ENCODE results near the gene MYO18A. TPM values are rescaled to one million over a fixed set of nuclear protein-coding genes. Genes with fewer than 3 reads are reported as not detected.

Gene MYO18A
- total RNA-seq, 1 experiment from 2014 or later, result 89.9 TPM

DNA sequence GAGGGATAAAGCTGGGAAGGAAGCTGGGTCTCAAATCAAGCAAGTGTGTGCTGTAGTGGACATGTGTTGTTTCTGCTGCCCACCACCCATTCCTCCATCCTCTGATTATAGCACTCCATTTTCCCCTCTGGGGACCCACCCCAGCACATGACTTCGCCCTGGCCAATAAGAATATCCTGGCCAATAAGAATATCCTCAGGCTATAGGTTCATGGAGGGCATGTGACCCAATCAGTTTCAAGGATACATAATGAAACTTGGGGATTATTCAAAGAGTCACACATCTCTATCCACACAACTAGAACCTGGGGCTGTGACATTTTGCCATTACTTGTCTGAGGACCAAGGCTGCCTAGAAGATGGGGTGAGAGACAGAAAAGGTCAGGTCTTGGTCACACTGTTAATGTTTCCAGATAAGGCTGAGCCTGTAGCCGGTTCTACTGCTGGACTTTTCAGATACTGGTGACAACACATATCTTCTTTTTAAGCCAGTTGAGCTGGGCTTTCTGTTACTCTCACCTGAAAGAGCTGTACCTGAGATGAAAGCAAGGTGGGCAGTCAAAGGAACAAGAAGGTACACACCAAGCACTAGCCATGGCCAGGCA, 33.7 kb downstream of the MYO18A start:
- Mint-ChIP-seq H3K36me3 (ENCODE audit: insufficient read depth, unreplicated experiment) (peaks cover 13% of the 10 kb centered on the region), H3K4me1 (ENCODE audit: low read depth, unreplicated experiment) (peaks cover 70% of the 10 kb centered on the region), H3K9me3 (ENCODE audit: low read depth, unreplicated experiment) (no peaks in the 10 kb centered on the region), H3K27ac (ENCODE audit: unreplicated experiment) (peak overlapping the region; percentile 19), H3K4me3 (ENCODE audit: low read depth, unreplicated experiment) (no peak overlapping the region), H3K27me3 (ENCODE audit: unreplicated experiment) (no peaks in the 10 kb centered on the region)
- intact Hi-C loops (cut with micrococcal nuclease; ENCODE audit: unreplicated experiment), result no loop called here
- TF ChIP-seq, protein P1, sequence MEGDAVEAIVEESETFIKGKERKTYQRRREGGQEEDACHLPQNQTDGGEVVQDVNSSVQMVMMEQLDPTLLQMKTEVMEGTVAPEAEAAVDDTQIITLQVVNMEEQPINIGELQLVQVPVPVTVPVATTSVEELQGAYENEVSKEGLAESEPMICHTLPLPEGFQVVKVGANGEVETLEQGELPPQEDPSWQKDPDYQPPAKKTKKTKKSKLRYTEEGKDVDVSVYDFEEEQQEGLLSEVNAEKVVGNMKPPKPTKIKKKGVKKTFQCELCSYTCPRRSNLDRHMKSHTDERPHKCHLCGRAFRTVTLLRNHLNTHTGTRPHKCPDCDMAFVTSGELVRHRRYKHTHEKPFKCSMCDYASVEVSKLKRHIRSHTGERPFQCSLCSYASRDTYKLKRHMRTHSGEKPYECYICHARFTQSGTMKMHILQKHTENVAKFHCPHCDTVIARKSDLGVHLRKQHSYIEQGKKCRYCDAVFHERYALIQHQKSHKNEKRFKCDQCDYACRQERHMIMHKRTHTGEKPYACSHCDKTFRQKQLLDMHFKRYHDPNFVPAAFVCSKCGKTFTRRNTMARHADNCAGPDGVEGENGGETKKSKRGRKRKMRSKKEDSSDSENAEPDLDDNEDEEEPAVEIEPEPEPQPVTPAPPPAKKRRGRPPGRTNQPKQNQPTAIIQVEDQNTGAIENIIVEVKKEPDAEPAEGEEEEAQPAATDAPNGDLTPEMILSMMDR (IDR thresholded peaks at IDR 0.05; ENCODE audit: unreplicated experiment), result no peak
- CTCF ChIA-PET, result interaction anchor here (0.6 to 8.5 kb wide), 4 partner anchors 22 to 1706 kb away, joined by 3 to 158 read pairs (median 26); partner anchors contain the start of gene MYO18A
- no TSS peak for BruUV-seq (replicated peaks)
- no peak for DNase-seq

DNA sequence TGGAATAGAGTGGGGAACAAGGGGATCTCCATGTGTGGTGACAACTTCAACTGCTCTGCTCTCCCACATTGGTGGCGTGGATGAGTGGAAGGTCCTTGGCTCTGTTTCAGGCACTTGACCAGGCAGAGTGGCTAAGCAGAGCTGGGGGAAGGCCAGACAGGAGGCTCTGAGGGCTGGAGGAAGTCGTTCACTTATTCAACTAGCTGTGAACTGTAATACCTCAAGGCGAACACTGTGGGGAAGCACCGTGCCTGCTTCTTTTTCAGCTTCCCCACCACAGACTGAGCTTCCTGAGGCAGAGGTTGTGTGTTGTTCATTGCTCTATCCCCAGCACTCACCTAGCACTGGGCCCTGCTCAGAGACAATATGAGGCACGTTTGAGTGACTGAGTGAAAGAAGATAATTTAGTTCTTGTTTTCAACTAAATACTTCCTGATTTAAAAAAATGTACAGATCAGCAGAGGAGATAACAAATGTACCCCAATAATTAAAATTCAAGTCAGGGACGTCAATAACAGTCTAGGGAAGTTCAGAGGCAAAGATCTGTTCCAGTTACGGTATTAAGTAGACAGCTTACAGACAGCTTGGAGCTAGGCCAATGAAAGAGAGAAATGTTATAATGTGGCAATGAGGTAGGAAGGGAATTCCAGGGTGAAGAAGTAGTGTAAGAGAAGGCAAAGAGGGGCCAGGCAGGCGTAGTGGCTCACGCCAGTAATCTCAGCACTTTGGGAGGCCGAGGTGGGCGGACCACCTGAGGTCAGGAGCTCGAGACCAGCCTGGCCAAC, 34.7 kb downstream of the MYO18A start:
- H3K36me3 Mint-ChIP-seq (ENCODE audit: insufficient read depth, unreplicated experiment), result peaks cover 13% of the 10 kb centered on the region

DNA sequence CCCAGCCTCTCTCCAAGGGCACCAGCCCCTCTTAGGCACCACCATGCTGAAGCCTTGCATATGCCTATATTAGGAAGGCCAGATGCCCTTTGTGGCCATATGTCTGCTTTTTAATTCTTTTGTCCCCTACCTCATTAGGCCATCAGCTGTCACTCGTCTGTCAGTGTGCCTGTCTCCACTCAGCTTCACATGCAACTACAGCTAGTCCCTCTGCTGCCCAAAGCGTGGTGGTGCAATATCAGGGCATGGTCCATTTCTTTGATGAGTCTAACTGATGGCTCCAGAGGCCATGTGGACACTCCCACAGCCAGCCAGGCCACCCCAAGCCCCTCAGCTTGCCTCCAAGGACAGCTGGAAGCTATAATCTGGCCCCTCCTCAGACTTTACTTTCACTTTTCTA, 36.3 kb downstream of the MYO18A start:
- Mint-ChIP-seq H3K4me1 (ENCODE audit: low read depth, unreplicated experiment) (peaks cover 67% of the 10 kb centered on the region), H3K36me3 (ENCODE audit: insufficient read depth, unreplicated experiment) (peaks cover 13% of the 10 kb centered on the region), H3K4me3 (ENCODE audit: low read depth, unreplicated experiment) (no peak overlapping the region), H3K27me3 (ENCODE audit: unreplicated experiment) (no peaks in the 10 kb centered on the region), H3K27ac (ENCODE audit: unreplicated experiment) (no peak overlapping the region), H3K9me3 (ENCODE audit: low read depth, unreplicated experiment) (no peaks in the 10 kb centered on the region)
- BruUV-seq (replicated peaks), result no TSS peak
- CTCF ChIA-PET, result interaction anchor here (0.6 to 3.2 kb wide), 6 partner anchors 11 to 178 kb away, joined by 3 to 30 read pairs (median 4); no protein-coding TSS in a partner anchor
- intact Hi-C loops (cut with micrococcal nuclease; ENCODE audit: unreplicated experiment), result loop anchor here (2.0 kb wide), 1 partner anchor 19 kb away; no protein-coding TSS in a partner anchor
- TF ChIP-seq, protein P1 (IDR thresholded peaks at IDR 0.05; ENCODE audit: unreplicated experiment), result peak; percentile 53
- DNase-seq, result no peak

More for the DNA sequence above, 34.7 kb downstream of the MYO18A start:
- intact Hi-C loops (cut with micrococcal nuclease; ENCODE audit: unreplicated experiment), result loop anchor here (2.0 kb wide), 1 partner anchor 21 kb away; no protein-coding TSS in a partner anchor
- peak overlapping the region; percentile 64 for H3K27ac Mint-ChIP-seq (ENCODE audit: unreplicated experiment)
- no TSS peak for BruUV-seq (replicated peaks)
- no peaks in the 10 kb centered on the region for H3K9me3 Mint-ChIP-seq (ENCODE audit: low read depth, unreplicated experiment)
- H3K4me3 Mint-ChIP-seq (ENCODE audit: low read depth, unreplicated experiment), result no peak overlapping the region
- no peaks in the 10 kb centered on the region for H3K27me3 Mint-ChIP-seq (ENCODE audit: unreplicated experiment)
- CTCF ChIA-PET, result interaction anchor here (0.6 to 8.5 kb wide), 17 partner anchors 9 to 251 kb away, joined by 3 to 158 read pairs (median 5); partner anchors contain the start of gene MYO18A
- TF ChIP-seq, protein P1 (IDR thresholded peaks at IDR 0.05; ENCODE audit: unreplicated experiment), result peak; percentile 63
- H3K4me1 Mint-ChIP-seq (ENCODE audit: low read depth, unreplicated experiment), result peaks cover 67% of the 10 kb centered on the region
- peak; percentile 69 for DNase-seq

DNA sequence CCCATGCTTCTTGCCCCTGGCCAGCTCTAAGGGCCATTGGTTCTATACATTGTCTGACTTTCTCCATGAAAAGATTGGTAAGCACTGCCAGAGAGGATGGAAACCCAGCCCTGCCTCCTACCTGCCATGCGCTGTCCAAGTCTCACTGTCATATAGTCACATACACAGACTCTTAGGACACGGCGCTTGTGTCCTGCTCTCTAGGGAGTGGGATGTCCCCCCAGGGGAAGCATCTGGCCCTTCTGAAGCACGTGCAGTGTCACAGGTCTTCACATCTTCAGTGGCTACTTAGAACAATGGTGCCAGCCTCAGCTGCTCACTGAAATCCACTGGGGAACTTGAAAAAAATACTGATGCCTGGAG, 38.7 kb downstream of the MYO18A start:
- Mint-ChIP-seq H3K27ac (ENCODE audit: unreplicated experiment) (no peak overlapping the region), H3K4me1 (ENCODE audit: low read depth, unreplicated experiment) (peaks cover 47% of the 10 kb centered on the region), H3K36me3 (ENCODE audit: insufficient read depth, unreplicated experiment) (peaks cover 4% of the 10 kb centered on the region), H3K27me3 (ENCODE audit: unreplicated experiment) (no peaks in the 10 kb centered on the region), H3K9me3 (ENCODE audit: low read depth, unreplicated experiment) (no peaks in the 10 kb centered on the region), H3K4me3 (ENCODE audit: low read depth, unreplicated experiment) (no peak overlapping the region)
- no peak for DNase-seq
- TF ChIP-seq, protein P1 (IDR thresholded peaks at IDR 0.05; ENCODE audit: unreplicated experiment), result no peak
- intact Hi-C loops (cut with micrococcal nuclease; ENCODE audit: unreplicated experiment), result no loop called here
- CTCF ChIA-PET, result interaction anchor here (3.2 kb wide), 1 partner anchor 17 kb away, joined by 30 read pairs; no protein-coding TSS in a partner anchor
- BruUV-seq (replicated peaks), result no TSS peak

All from Calu3 (cell line).